Astrocyte of the cerebellum (primary cell): ENCODE data around the gene SNX27.

Experiments
- DNase-seq: peaks from one replicate; pipeline ENCODE4 v3.0.0-alpha.2; 2011; ENCODE audit warnings: low read depth
- H3K4me3 ChIP-seq: 2 replicates; pipeline ENCODE4 v1.5.1; 2011; ENCODE audit warnings: mild to moderate bottlenecking, low read depth, low read length, moderate library complexity
- in situ Hi-C: cut with HindIII; loops from 2 replicates; pipeline ENCODE4 v1.10.0; 2017; ENCODE audit warnings: low sequenced_read_pairs
- TF ChIP-seq, protein P1 (sequence below): IDR thresholded peaks from 2 replicates; pipeline ENCODE4 v1.5.1; 2012; ENCODE audit warnings: low read length, low read depth, moderate library complexity, mild to moderate bottlenecking; ENCODE audit errors: missing control alignments

The SNX27 gene

GRCh38 chr1:151716771-151717631 is 105.2 kb downstream of the SNX27 start, which contains the start of gene CELF3:
TSS of gene CELF3 (minus strand) at chr1:151716803. CDS start at chr1:151716020, 783 bp downstream.
- no peak for DNase-seq
- H3K4me3 ChIP-seq = no peak within 1 kb of the TSS
- TF ChIP-seq, protein P1, sequence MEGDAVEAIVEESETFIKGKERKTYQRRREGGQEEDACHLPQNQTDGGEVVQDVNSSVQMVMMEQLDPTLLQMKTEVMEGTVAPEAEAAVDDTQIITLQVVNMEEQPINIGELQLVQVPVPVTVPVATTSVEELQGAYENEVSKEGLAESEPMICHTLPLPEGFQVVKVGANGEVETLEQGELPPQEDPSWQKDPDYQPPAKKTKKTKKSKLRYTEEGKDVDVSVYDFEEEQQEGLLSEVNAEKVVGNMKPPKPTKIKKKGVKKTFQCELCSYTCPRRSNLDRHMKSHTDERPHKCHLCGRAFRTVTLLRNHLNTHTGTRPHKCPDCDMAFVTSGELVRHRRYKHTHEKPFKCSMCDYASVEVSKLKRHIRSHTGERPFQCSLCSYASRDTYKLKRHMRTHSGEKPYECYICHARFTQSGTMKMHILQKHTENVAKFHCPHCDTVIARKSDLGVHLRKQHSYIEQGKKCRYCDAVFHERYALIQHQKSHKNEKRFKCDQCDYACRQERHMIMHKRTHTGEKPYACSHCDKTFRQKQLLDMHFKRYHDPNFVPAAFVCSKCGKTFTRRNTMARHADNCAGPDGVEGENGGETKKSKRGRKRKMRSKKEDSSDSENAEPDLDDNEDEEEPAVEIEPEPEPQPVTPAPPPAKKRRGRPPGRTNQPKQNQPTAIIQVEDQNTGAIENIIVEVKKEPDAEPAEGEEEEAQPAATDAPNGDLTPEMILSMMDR = no peak
- in situ Hi-C loops = no loop called here

- H3K4me3 ChIP-seq = no peak overlapping the region
- DNase-seq = no peak
- TF ChIP-seq, protein P1 = no peak
- in situ Hi-C loops = no loop called here
Observed at GRCh38 chr1:151718011-151718431, 106.2 kb downstream of the SNX27 start.

- no peak overlapping the region for H3K4me3 ChIP-seq
- in situ Hi-C loops = no loop called here
- DNase-seq = no peak
- TF ChIP-seq, protein P1 = no peak
Observed at GRCh38 chr1:151718666-151719065, 106.8 kb downstream of the SNX27 start.

DNA sequence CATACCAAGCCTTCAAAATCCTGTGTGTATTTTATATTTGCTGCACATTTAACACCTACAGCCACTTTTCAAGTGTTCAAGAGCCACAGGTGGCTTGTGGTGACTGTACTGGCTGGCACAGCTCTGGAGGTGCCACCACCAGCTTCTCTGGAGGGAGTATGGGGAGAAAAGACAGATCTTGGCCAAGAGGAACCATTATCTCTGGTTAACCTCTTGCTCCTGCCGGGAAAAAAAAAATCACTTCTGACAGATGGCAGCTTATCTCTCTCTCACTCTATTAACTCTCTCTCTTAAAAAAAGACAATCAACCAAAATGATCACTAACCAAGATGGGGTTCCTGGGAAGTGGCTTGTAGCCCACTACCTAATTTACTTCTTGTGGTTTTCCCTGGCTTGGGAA is 108.3 kb downstream of the SNX27 start:
- DNase-seq = no peak
- TF ChIP-seq, protein P1 = no peak
- H3K4me3 ChIP-seq = no peak overlapping the region
- in situ Hi-C loops = no loop called here

- TF ChIP-seq, protein P1 = no peak
- H3K4me3 ChIP-seq = peak overlapping the region; percentile 41
- no peak for DNase-seq
- in situ Hi-C loops = no loop called here
Observed at GRCh38 chr1:151720554-151720953, 108.7 kb downstream of the SNX27 start.

DNA sequence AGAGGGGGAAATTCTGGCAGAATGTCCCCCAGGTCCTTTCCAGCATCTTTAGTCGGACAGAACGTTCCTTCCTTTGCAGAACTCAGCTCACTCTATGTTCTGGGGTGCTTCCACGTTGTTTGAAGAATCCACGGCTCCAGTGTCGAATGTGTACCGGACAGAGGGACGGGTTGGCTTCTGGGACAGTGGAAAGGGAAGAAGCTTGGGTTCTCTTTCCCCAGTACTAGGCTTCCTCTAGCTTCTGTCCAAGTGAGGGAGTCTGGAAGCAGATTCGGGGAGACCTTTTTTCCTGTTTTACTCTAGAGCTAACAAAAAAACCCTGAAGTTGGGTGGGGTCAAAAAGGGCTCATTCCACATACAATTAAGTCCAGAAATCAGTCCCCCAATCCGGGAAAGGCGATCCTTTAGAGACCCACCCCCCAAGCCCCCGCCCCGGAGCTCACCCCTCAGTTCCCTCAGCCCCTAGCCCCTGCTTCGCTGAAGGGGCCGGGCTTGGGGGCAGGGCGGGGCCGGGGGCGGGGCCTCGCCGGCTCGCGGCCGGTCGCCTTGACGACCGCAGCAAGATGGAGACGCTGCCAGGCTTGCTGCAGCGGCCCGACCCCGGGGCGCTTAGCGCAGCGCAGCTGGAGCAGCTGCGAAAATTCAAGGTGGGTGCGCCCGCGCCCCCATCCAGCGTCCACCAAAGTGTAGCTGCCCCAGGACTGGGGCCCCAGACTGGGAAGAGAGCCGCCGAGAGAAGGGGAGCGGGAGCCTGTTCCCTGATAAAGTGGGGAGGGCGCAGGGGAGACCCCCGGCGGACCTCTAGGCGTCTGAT is 109.3 kb downstream of the SNX27 start, which contains the start of gene RIIAD1:
Gene RIIAD1 (plus strand): TSS at position 549 of the 814 bp plus-strand sequence. CDS start 15 bp downstream, at position 564.
- DNase-seq = no peak
- H3K4me3 ChIP-seq = peak within 1 kb of the TSS; percentile 41
- in situ Hi-C loops = no loop called here
- TF ChIP-seq, protein P1 = no peak
